GM18909 (cell line): ENCODE data around the gene FAM184A.
"Not testable (repeated sequence)": the region's sequence is repeated elsewhere in the genome, so short reads cannot be mapped to it uniquely, and the experiment has no call there.

Source experiments
- ATAC-seq: cut with Tn5 transposase; IDR thresholded peaks from one replicate; pipeline ENCODE4 v1.9.1; 2021; ENCODE audit warnings: mild to moderate bottlenecking; ENCODE audit not compliant: unreplicated experiment, poor library complexity

The FAM184A gene

GRCh38 chr6:119024111-119024510 is 54.4 kb downstream of the FAM184A start:
- ATAC-seq, result no peak

- ATAC-seq, result no peak
These were observed 55.7 kb downstream of the FAM184A start for GRCh38 chr6:119022796-119023195.

- no peak for ATAC-seq
These were observed 57.6 kb downstream of the FAM184A start for GRCh38 chr6:119020597-119021561.

GRCh38 chr6:119015165-119015564 is 63.3 kb downstream of the FAM184A start:
- ATAC-seq, result not testable (repeated sequence)

- ATAC-seq, result no peak
These were observed 65.9 kb downstream of the FAM184A start for GRCh38 chr6:119012521-119012920.

GRCh38 chr6:119009266-119009665 is 69.2 kb downstream of the FAM184A start:
- not testable (repeated sequence) for ATAC-seq

- no peak for ATAC-seq
These were observed 71.5 kb downstream of the FAM184A start for GRCh38 chr6:119006974-119007373.

GRCh38 chr6:119002069-119002468 is 76.4 kb downstream of the FAM184A start:
- ATAC-seq, result no peak

- ATAC-seq, result no peak
These were observed 78.9 kb downstream of the FAM184A start for GRCh38 chr6:118999494-119000040.

GRCh38 chr6:118997426-118997825 is 81.0 kb downstream of the FAM184A start:
- not testable (repeated sequence) for ATAC-seq

GRCh38 chr6:118996289-118996820 is 82.1 kb downstream of the FAM184A start:
- no peak for ATAC-seq

GRCh38 chr6:118993803-118994251 is 84.6 kb downstream of the FAM184A start:
- no peak for ATAC-seq

- ATAC-seq, result no peak
These were observed 85.1 kb downstream of the FAM184A start for GRCh38 chr6:118993358-118993757.

- ATAC-seq, result no peak
These were observed 86.2 kb downstream of the FAM184A start for GRCh38 chr6:118992186-118992795.

- no peak for ATAC-seq
These were observed 92.2 kb downstream of the FAM184A start for GRCh38 chr6:118986312-118986711.

- ATAC-seq, result no peak
These were observed 93.2 kb downstream of the FAM184A start for GRCh38 chr6:118985123-118985830.

GRCh38 chr6:118984342-118984741 is 94.1 kb downstream of the FAM184A start:
- no peak for ATAC-seq

GRCh38 chr6:118982575-118982911 is 95.9 kb downstream of the FAM184A start:
- ATAC-seq, result no peak

GRCh38 chr6:118981884-118982574 is 96.4 kb downstream of the FAM184A start:
- no peak for ATAC-seq

GRCh38 chr6:118980063-118980462 is 98.4 kb downstream of the FAM184A start:
- ATAC-seq, result no peak
